Neural cell (in vitro differentiated cells): ENCODE measurements around the gene NCK2. TPM values are rescaled to one million over a fixed set of nuclear protein-coding genes. Genes with fewer than 3 reads are reported as not detected.

Experiments
- H2AFZ ChIP-seq: fragments of 200-600, 300-800 bp; sonication (generic), shearing (Covaris generic); 2 replicates; pipeline ENCODE4 v1.6.0; 2014; ENCODE audit warnings: low read depth, mild to moderate bottlenecking, antibody characterized with exemption, low read length, moderate library complexity
- H3F3A ChIP-seq: fragments of 200-600 bp; shearing (Covaris generic); 2 replicates; pipeline ENCODE4 v1.6.1; 2016; ENCODE audit warnings: mild to moderate bottlenecking, moderate library complexity, mixed read lengths, antibody characterized with exemption, low read length; ENCODE audit not compliant: insufficient read depth, poor library complexity, severe bottlenecking
- H3K27ac ChIP-seq: fragments of 200-600, 300-800 bp; sonication (generic), shearing (Covaris generic); 2 replicates; pipeline ENCODE4 v1.5.1; 2014; ENCODE audit warnings: mild to moderate bottlenecking, low read length, moderate library complexity
- H3K27me3 ChIP-seq: fragments of 300-800, 200-600 bp; sonication (generic), shearing (Covaris generic); 2 replicates; pipeline ENCODE4 v1.6.0; 2014; ENCODE audit warnings: mild to moderate bottlenecking, low read depth, low read length, moderate library complexity; ENCODE audit not compliant: insufficient read depth
- H3K36me3 ChIP-seq: fragments of 300-800, 200-600 bp; sonication (generic), shearing (Covaris generic); 2 replicates; pipeline ENCODE4 v1.5.1; 2014; ENCODE audit warnings: mild to moderate bottlenecking, antibody characterized with exemption, low read length, moderate library complexity; ENCODE audit not compliant: insufficient read depth
- H3K4me2 ChIP-seq: fragments of 300-800, 200-600 bp; sonication (generic), shearing (Covaris generic); 2 replicates; pipeline ENCODE4 v1.6.0; 2014; ENCODE audit warnings: mild to moderate bottlenecking, low read length
- H3K4me3 ChIP-seq: fragments of 300-800, 200-600 bp; sonication (generic), shearing (Covaris generic); 2 replicates; pipeline ENCODE4 v1.5.1; 2014; ENCODE audit warnings: mild to moderate bottlenecking, low read length, moderate library complexity
- H3K79me2 ChIP-seq: fragments of 200-600 bp; shearing (Covaris generic); replicated peaks from 2 replicates; pipeline ENCODE4 v1.6.0; 2014; ENCODE audit warnings: mild to moderate bottlenecking, low read length, moderate library complexity; ENCODE audit not compliant: insufficient read depth
- H3K9ac ChIP-seq: fragments of 300-800, 200-600 bp; sonication (generic), shearing (Covaris generic); 2 replicates; pipeline ENCODE4 v1.6.1; 2016; ENCODE audit warnings: mild to moderate bottlenecking, low read length, mixed read lengths
- H3K9me2 ChIP-seq: fragments of 200-600 bp; shearing (Covaris generic); 2 replicates; pipeline ENCODE4 v1.6.1; 2016; ENCODE audit warnings: mild to moderate bottlenecking, low read length, mixed read lengths; ENCODE audit not compliant: insufficient read depth
- H3K9me3 ChIP-seq: fragments of 200-600, 300-800 bp; sonication (generic), shearing (Covaris generic); 2 replicates; pipeline ENCODE4 v1.6.1; 2016; ENCODE audit warnings: mild to moderate bottlenecking, mixed run types, low read length, moderate library complexity, mixed read lengths
- H4K20me1 ChIP-seq: fragments of 200-600 bp; shearing (Covaris generic); 2 replicates; pipeline ENCODE4 v1.6.1; 2016; ENCODE audit warnings: mild to moderate bottlenecking, mixed run types; ENCODE audit not compliant: insufficient read depth
- EP300 ChIP-seq: fragments of 450-650 bp; conservative IDR thresholded peaks from 2 replicates; pipeline ENCODE4 v1.6.1; 2014; ENCODE audit warnings: antibody characterized with exemption, mild to moderate bottlenecking, moderate library complexity; ENCODE audit not compliant: poor library complexity, severe bottlenecking
- EZH2 ChIP-seq: fragments of 200-600, 300-800 bp; shearing (Covaris generic), sonication (generic); IDR thresholded peaks from 2 replicates; pipeline ENCODE4 v1.6.1; 2014; ENCODE audit warnings: antibody characterized with exemption, low read length, borderline replicate concordance, mild to moderate bottlenecking; ENCODE audit not compliant: insufficient read depth, poor library complexity, severe bottlenecking
- MXI1 ChIP-seq: fragments of 450-650 bp; conservative IDR thresholded peaks from 2 replicates; pipeline ENCODE4 v1.6.1; 2014; ENCODE audit warnings: antibody characterized with exemption, mild to moderate bottlenecking; ENCODE audit not compliant: poor library complexity, severe bottlenecking
- POLR2AphosphoS5 ChIP-seq: IDR thresholded peaks from 2 replicates; pipeline ENCODE4 v1.6.1; 2012
- RAD21 ChIP-seq: fragments of 450-650 bp; conservative IDR thresholded peaks from 2 replicates; pipeline ENCODE4 v1.6.1; 2014; ENCODE audit warnings: antibody characterized with exemption, mild to moderate bottlenecking, moderate library complexity
- REST ChIP-seq: IDR thresholded peaks from 2 replicates; pipeline ENCODE4 v1.6.1; 2012; ENCODE audit warnings: borderline replicate concordance
- SMC3 ChIP-seq: fragments of 450-650 bp; conservative IDR thresholded peaks from 2 replicates; pipeline ENCODE4 v1.6.1; 2014; ENCODE audit warnings: antibody characterized with exemption, mild to moderate bottlenecking, moderate library complexity; ENCODE audit not compliant: poor library complexity
- TAF1 ChIP-seq: IDR thresholded peaks from 2 replicates; pipeline ENCODE4 v1.6.1; 2012; ENCODE audit warnings: low read depth
- polyA plus RNA-seq: library from polyadenylated mRNA; depleted of rRNA; stranded (reverse); fragments of >200 nt; gene quantifications from 2 replicates; pipeline ENCODE4 v1.2.3, GENCODE V29; 2014
- TF ChIP-seq, protein P1 (sequence below): fragments of 450-650 bp; IDR thresholded peaks from 2 replicates; pipeline ENCODE4 v1.5.1; 2014; ENCODE audit warnings: antibody characterized with exemption, mild to moderate bottlenecking, moderate library complexity; ENCODE audit not compliant: poor library complexity, severe bottlenecking

NCK2 gene
- polyA plus RNA-seq, 1 donor from 2014 or later = 49.4 TPM

GRCh38 chr2:105882341-105882740 lies 137.6 kb downstream of the NCK2 start:
- Histone ChIP-seq H3K27me3 (no peaks in the 10 kb centered on the region), H3K9me3 (peaks cover 5% of the 10 kb centered on the region), H3K9me2 (no peaks in the 10 kb centered on the region), H3F3A (no peaks in the 10 kb centered on the region), H4K20me1 (no peaks in the 10 kb centered on the region), H3K79me2 (peaks cover 32% of the 10 kb centered on the region), H3K36me3 (peaks cover 19% of the 10 kb centered on the region), H3K9ac (no peak overlapping the region), H3K4me2 (no peak overlapping the region), H2AFZ (no peak overlapping the region), H3K4me3 (no peak overlapping the region), H3K27ac (no peak overlapping the region)
- TF ChIP-seq SMC3 (no peak), POLR2AphosphoS5 (no peak), MXI1 (no peak), TAF1 (no peak), RAD21 (no peak), EZH2 (no peak), EP300 (no peak), REST (no peak)
- TF ChIP-seq, protein P1, sequence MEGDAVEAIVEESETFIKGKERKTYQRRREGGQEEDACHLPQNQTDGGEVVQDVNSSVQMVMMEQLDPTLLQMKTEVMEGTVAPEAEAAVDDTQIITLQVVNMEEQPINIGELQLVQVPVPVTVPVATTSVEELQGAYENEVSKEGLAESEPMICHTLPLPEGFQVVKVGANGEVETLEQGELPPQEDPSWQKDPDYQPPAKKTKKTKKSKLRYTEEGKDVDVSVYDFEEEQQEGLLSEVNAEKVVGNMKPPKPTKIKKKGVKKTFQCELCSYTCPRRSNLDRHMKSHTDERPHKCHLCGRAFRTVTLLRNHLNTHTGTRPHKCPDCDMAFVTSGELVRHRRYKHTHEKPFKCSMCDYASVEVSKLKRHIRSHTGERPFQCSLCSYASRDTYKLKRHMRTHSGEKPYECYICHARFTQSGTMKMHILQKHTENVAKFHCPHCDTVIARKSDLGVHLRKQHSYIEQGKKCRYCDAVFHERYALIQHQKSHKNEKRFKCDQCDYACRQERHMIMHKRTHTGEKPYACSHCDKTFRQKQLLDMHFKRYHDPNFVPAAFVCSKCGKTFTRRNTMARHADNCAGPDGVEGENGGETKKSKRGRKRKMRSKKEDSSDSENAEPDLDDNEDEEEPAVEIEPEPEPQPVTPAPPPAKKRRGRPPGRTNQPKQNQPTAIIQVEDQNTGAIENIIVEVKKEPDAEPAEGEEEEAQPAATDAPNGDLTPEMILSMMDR = no peak

GRCh38 chr2:105882920-105883435 lies 138.3 kb downstream of the NCK2 start:
- no peaks in the 10 kb centered on the region for H3K27me3 ChIP-seq
- H3K9me3 ChIP-seq = peaks cover 5% of the 10 kb centered on the region
- H3K4me2 ChIP-seq = no peak overlapping the region
- H4K20me1 ChIP-seq = no peaks in the 10 kb centered on the region
- H3K36me3 ChIP-seq = peaks cover 19% of the 10 kb centered on the region
- H3K4me3 ChIP-seq = no peak overlapping the region
- peaks cover 38% of the 10 kb centered on the region for H3K79me2 ChIP-seq
- no peak overlapping the region for H3K27ac ChIP-seq
- no peaks in the 10 kb centered on the region for H3K9me2 ChIP-seq
- H3K9ac ChIP-seq = no peak overlapping the region
- H2AFZ ChIP-seq = no peak overlapping the region
- TF ChIP-seq EZH2 (no peak), MXI1 (no peak), REST (no peak), POLR2AphosphoS5 (no peak), RAD21 (no peak), EP300 (no peak), TAF1 (no peak), SMC3 (no peak)
- TF ChIP-seq, protein P1 = no peak
- no peaks in the 10 kb centered on the region for H3F3A ChIP-seq
